ENCODE results near the gene KIF26A. TPM values are rescaled to one million over a fixed set of nuclear protein-coding genes. Genes with fewer than 3 reads are reported as not detected.

Gene KIF26A
- total RNA-seq, 1 experiment from 2014 or later: 5.5 TPM

DNA sequence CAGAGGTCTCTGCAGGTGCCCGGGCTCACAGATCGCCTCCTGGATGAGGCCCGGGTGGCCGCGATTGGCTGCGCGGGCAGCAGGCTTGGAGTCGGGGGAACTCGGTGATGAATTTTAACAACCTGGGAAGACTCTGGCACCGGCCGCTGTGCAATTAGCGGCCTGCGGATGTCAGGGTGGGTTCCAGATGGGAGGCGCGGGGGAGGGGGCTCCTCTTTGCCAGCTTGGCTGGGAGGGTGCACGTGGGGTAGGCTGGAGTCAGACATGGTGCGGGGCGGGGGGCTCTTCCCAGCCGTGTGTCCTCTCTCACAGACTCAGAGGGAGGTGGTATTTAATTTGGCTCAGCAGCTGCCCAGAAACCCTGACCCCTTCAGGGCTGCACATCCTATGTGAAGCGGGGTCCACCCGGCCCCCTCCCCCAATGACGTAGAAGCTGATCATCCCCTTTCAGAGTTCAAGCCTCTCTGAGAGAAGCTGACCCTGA lies 81.4 kb downstream of the KIF26A start:
- H3K27me3 ChIP-seq (replicated peaks; ENCODE audit: control insufficient read depth, insufficient read depth, low read length): no peaks in the 10 kb centered on the region
- ChIA-PET POLR2A (no interaction called here), CTCF (no interaction called here)
- Mint-ChIP-seq H3K27me3 (ENCODE audit: insufficient read depth, unreplicated experiment) (no peaks in the 10 kb centered on the region), H3K36me3 (ENCODE audit: insufficient read depth, unreplicated experiment) (no peaks in the 10 kb centered on the region), H3K27ac (ENCODE audit: unreplicated experiment) (no peak overlapping the region), H3K4me3 (ENCODE audit: unreplicated experiment) (no peak overlapping the region), H3K9me3 (ENCODE audit: unreplicated experiment) (no peaks in the 10 kb centered on the region), H3K4me1 (ENCODE audit: low read depth, unreplicated experiment) (no peaks in the 10 kb centered on the region)
- H3K4me1 ChIP-seq: no peaks in the 10 kb centered on the region
- no peaks in the 10 kb centered on the region for H3K9me3 ChIP-seq
- no peak overlapping the region for H3K4me3 ChIP-seq (ENCODE audit: low read depth, low read length)
- DNase-seq: no peak
- no peaks in the 10 kb centered on the region for H3K36me3 ChIP-seq (ENCODE audit: control insufficient read depth, insufficient read depth, low read length)
- intact Hi-C loops (cut with micrococcal nuclease; ENCODE audit: unreplicated experiment): no loop called here
- TF ChIP-seq, protein P1, sequence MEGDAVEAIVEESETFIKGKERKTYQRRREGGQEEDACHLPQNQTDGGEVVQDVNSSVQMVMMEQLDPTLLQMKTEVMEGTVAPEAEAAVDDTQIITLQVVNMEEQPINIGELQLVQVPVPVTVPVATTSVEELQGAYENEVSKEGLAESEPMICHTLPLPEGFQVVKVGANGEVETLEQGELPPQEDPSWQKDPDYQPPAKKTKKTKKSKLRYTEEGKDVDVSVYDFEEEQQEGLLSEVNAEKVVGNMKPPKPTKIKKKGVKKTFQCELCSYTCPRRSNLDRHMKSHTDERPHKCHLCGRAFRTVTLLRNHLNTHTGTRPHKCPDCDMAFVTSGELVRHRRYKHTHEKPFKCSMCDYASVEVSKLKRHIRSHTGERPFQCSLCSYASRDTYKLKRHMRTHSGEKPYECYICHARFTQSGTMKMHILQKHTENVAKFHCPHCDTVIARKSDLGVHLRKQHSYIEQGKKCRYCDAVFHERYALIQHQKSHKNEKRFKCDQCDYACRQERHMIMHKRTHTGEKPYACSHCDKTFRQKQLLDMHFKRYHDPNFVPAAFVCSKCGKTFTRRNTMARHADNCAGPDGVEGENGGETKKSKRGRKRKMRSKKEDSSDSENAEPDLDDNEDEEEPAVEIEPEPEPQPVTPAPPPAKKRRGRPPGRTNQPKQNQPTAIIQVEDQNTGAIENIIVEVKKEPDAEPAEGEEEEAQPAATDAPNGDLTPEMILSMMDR (IDR thresholded peaks at IDR 0.05; ENCODE audit: insufficient read depth in 1 of 2, low read depth in 1 of 2, low read length in 1 of 2, severe bottlenecking in 1 of 2, unreplicated experiment in 1 of 2): no peak
- BruUV-seq (replicated peaks): no TSS peak

DNA sequence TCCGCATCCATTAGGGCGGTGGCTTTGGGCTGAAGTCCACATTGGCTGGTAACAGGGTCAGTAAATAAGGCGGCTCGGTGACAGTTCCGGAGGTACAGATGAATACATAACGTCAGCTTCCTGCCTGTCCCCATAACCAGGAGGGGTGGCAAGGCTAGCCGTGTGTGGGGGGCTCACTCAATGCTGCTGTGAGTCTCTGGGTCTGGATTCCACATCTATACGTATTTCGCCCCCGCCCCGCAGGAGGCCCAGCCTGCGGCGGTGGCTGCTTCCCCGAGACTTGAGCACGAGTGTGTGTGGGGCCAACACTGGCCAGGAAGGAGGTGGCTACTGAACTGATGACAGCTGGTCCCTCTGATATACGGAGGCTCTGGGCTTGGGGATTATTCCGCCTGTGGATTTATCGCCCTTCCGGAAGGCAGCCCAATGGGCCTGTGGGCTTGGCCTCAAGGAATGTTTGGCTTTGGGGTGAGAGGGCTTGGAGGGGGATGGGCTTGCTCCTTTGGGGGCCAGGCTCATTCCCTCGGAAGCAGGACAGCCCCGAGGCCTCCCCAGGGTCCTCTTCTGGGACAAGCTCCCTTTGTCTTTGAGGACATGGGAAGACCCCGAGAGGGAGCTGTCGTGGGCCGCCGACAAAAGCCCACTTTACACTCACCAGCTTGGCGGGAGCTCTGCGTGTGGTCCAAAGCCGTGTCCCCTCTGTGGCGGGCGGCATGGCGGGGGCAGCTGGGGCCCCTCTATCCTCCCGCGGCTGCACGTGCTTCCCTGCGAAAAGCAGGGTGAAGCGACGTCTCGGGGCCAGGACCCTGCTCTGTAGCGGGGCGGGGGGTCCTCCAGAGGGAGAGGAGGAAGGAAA lies 82.1 kb downstream of the KIF26A start:
- H3K4me3 ChIP-seq (ENCODE audit: low read depth, low read length): no peak overlapping the region
- no peaks in the 10 kb centered on the region for H3K36me3 ChIP-seq (ENCODE audit: control insufficient read depth, insufficient read depth, low read length)
- H3K36me3 Mint-ChIP-seq (ENCODE audit: insufficient read depth, unreplicated experiment): no peaks in the 10 kb centered on the region
- no peaks in the 10 kb centered on the region for H3K27me3 ChIP-seq (replicated peaks; ENCODE audit: control insufficient read depth, insufficient read depth, low read length)
- POLR2A ChIA-PET: no interaction called here
- DNase-seq: no peak
- no TSS peak for BruUV-seq (replicated peaks)
- no peaks in the 10 kb centered on the region for H3K9me3 ChIP-seq
- H3K4me1 Mint-ChIP-seq (ENCODE audit: low read depth, unreplicated experiment): no peaks in the 10 kb centered on the region
- no peaks in the 10 kb centered on the region for H3K9me3 Mint-ChIP-seq (ENCODE audit: unreplicated experiment)
- H3K4me1 ChIP-seq: no peaks in the 10 kb centered on the region
- H3K27ac Mint-ChIP-seq (ENCODE audit: unreplicated experiment): no peak overlapping the region
- no peaks in the 10 kb centered on the region for H3K27me3 Mint-ChIP-seq (ENCODE audit: insufficient read depth, unreplicated experiment)
- CTCF ChIA-PET: no interaction called here
- TF ChIP-seq, protein P1 (IDR thresholded peaks at IDR 0.05; ENCODE audit: insufficient read depth in 1 of 2, low read depth in 1 of 2, low read length in 1 of 2, severe bottlenecking in 1 of 2, unreplicated experiment in 1 of 2): no peak
- no peak overlapping the region for H3K4me3 Mint-ChIP-seq (ENCODE audit: unreplicated experiment)
- intact Hi-C loops (cut with micrococcal nuclease; ENCODE audit: unreplicated experiment): no loop called here

DNA sequence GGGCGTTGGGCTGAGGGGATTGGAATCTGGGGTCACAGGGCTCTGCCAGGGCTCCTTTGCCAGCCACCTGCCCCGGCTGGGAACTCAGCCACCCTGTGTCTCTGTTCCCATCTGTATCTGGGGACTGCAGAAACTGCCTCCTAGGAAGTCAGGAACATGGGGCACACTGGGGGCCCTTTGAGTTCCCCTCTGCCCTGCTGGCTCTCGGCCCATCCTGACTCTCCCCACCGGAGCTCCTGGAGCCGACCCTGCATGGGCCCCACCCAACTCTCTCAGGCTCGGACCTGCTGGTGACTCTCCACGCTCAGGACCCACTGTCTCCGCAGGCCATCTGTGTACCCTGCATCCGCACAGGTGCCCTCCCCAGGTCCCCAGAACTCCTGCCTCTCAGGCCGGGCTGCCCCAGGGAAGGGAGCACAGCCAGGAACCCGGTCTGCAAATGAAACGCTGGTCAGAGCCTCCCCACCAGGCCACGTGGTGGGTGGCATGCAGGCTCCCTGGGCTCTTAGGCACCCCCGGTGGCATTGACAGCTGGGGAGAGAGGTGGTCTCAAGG lies 82.8 kb downstream of the KIF26A start:
- Histone ChIP-seq H3K9me3 (no peaks in the 10 kb centered on the region), H3K4me1 (0 out of 2 replicates have a peak, but pooled peaks cover 2% of the 10 kb centered on the region), H3K27me3 (replicated peaks; ENCODE audit: control insufficient read depth, insufficient read depth, low read length) (no peaks in the 10 kb centered on the region), H3K4me3 (ENCODE audit: low read depth, low read length) (no peak overlapping the region), H3K36me3 (ENCODE audit: control insufficient read depth, insufficient read depth, low read length) (no peaks in the 10 kb centered on the region)
- no TSS peak for BruUV-seq (replicated peaks)
- intact Hi-C loops (cut with micrococcal nuclease; ENCODE audit: unreplicated experiment): no loop called here
- H3K4me1 Mint-ChIP-seq (ENCODE audit: low read depth, unreplicated experiment): no peaks in the 10 kb centered on the region
- H3K36me3 Mint-ChIP-seq (ENCODE audit: insufficient read depth, unreplicated experiment): no peaks in the 10 kb centered on the region
- TF ChIP-seq, protein P1 (IDR thresholded peaks at IDR 0.05; ENCODE audit: insufficient read depth in 1 of 2, low read depth in 1 of 2, low read length in 1 of 2, severe bottlenecking in 1 of 2, unreplicated experiment in 1 of 2): no peak
- no peak overlapping the region for H3K4me3 Mint-ChIP-seq (ENCODE audit: unreplicated experiment)
- no peak overlapping the region for H3K27ac Mint-ChIP-seq (ENCODE audit: unreplicated experiment)
- CTCF ChIA-PET: no interaction called here
- H3K27me3 Mint-ChIP-seq (ENCODE audit: insufficient read depth, unreplicated experiment): no peaks in the 10 kb centered on the region
- POLR2A ChIA-PET: no interaction called here
- no peaks in the 10 kb centered on the region for H3K9me3 Mint-ChIP-seq (ENCODE audit: unreplicated experiment)
- DNase-seq: no peak
